ENCODE measurements around the gene MTRF1L. TPM values are rescaled to one million over a fixed set of nuclear protein-coding genes. Genes with fewer than 3 reads are reported as not detected.

The MTRF1L gene
- total RNA-seq, 1 experiment from 2014 or later = 26.5 TPM

- Histone ChIP-seq H2AK5ac (ENCODE audit: insufficient read length, low read length) (no peak overlapping the region), H3T11ph (ENCODE audit: low read length) (no peak overlapping the region), H3K4me1 (ENCODE audit: insufficient read depth, low read length) (no peaks in the 10 kb centered on the region; the same call in 1 of the 2 replicates), H3K27ac (ENCODE audit: insufficient read length, low read depth, low read length) (no peak overlapping the region), H4K20me1 (ENCODE audit: control insufficient read depth, insufficient read depth, insufficient read length) (no peaks in the 10 kb centered on the region), H2BK20ac (ENCODE audit: low read depth, low read length, poor library complexity, severe bottlenecking) (no peak overlapping the region), H2AFZ (ENCODE audit: low read length) (no peak overlapping the region), H4K8ac (replicated peaks; ENCODE audit: insufficient read length, low read depth, low read length) (no peak overlapping the region), H3K79me2 (ENCODE audit: insufficient read depth, low read length) (peaks cover 36% of the 10 kb centered on the region), H3K79me1 (ENCODE audit: insufficient read depth, low read depth, low read length, poor library complexity, severe bottlenecking) (peaks cover 4% of the 10 kb centered on the region), H3K56ac (ENCODE audit: insufficient read length, low read depth, low read length) (no peak overlapping the region), H3K27me3 (ENCODE audit: insufficient read depth, low read length) (no peaks in the 10 kb centered on the region), H2BK15ac (ENCODE audit: low read depth, low read length) (no peak overlapping the region), H2BK120ac (ENCODE audit: low read depth, low read length, poor library complexity, severe bottlenecking) (no peak overlapping the region), H3K4ac (ENCODE audit: low read depth, low read length) (no peak overlapping the region), H3K9me3 (ENCODE audit: control insufficient read depth, low read depth, low read length) (no peaks in the 10 kb centered on the region), H3K23me2 (ENCODE audit: insufficient read length, low read depth, low read length, poor library complexity, severe bottlenecking) (no peaks in the 10 kb centered on the region), H4K91ac (ENCODE audit: insufficient read length, low read depth, low read length) (no peak overlapping the region), H2BK5ac (ENCODE audit: insufficient read length, low read length) (no peak overlapping the region), H2BK12ac (ENCODE audit: insufficient read length, low read depth, low read length) (no peak overlapping the region), H4K5ac (ENCODE audit: insufficient read length, low read depth, low read length) (no peak overlapping the region), H3K18ac (ENCODE audit: insufficient read length, low read depth, low read length) (no peak overlapping the region), H3K23ac (ENCODE audit: insufficient read length, low read depth, low read length) (no peak overlapping the region), H3K14ac (ENCODE audit: insufficient read depth, low read length) (no peak overlapping the region), H3K4me2 (ENCODE audit: insufficient read depth, insufficient read length, low read length) (no peak overlapping the region), H3K9ac (ENCODE audit: extremely low read depth, insufficient read length, low read length) (no peak overlapping the region)
- no peak for DNase-seq
- Mint-ChIP-seq H3K9me3 (no peaks in the 10 kb centered on the region), H3K36me3 (ENCODE audit: insufficient read depth in 1 of 3, low read depth in 3 of 3) (peaks cover 47 to 75% (median 64%) of the 10 kb centered on the region in 3 experiments), H3K27ac (0 out of 7 replicates have a peak overlapping the region, but pooled peaks of 1 of the 3 experiments have one; percentile 34), H3K4me1 (peaks cover 32 to 33% of the 10 kb centered on the region in 2 experiments), H3K27me3 (ENCODE audit: low read depth) (no peaks in the 10 kb centered on the region; the same call in 1 of the 2 replicates), H3K4me3 (no peak overlapping the region)
- no CpG with 5 or more reads among the region's 1 CpG for WGBS (ENCODE audit: extremely low coverage, insufficient read length, low lambda C conversion rate)
- TF ChIP-seq, protein P1, sequence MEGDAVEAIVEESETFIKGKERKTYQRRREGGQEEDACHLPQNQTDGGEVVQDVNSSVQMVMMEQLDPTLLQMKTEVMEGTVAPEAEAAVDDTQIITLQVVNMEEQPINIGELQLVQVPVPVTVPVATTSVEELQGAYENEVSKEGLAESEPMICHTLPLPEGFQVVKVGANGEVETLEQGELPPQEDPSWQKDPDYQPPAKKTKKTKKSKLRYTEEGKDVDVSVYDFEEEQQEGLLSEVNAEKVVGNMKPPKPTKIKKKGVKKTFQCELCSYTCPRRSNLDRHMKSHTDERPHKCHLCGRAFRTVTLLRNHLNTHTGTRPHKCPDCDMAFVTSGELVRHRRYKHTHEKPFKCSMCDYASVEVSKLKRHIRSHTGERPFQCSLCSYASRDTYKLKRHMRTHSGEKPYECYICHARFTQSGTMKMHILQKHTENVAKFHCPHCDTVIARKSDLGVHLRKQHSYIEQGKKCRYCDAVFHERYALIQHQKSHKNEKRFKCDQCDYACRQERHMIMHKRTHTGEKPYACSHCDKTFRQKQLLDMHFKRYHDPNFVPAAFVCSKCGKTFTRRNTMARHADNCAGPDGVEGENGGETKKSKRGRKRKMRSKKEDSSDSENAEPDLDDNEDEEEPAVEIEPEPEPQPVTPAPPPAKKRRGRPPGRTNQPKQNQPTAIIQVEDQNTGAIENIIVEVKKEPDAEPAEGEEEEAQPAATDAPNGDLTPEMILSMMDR (conservative IDR thresholded peaks at IDR 0.05) = no peak
Observed at GRCh38 chr6:152973916-152974315, 28.6 kb downstream of the MTRF1L start.

Measured in H9 (cell line).